Measurements from ENCODE around the gene ZFAND3.

ZFAND3 gene

GRCh38 chr6:38154731-38155130 is 335.2 kb downstream of the ZFAND3 start:
- DNase-seq (ENCODE audit: low spot score) = no peak

GRCh38 chr6:38155144-38155543 is 335.6 kb downstream of the ZFAND3 start:
- no peak for DNase-seq (ENCODE audit: low spot score)

DNA sequence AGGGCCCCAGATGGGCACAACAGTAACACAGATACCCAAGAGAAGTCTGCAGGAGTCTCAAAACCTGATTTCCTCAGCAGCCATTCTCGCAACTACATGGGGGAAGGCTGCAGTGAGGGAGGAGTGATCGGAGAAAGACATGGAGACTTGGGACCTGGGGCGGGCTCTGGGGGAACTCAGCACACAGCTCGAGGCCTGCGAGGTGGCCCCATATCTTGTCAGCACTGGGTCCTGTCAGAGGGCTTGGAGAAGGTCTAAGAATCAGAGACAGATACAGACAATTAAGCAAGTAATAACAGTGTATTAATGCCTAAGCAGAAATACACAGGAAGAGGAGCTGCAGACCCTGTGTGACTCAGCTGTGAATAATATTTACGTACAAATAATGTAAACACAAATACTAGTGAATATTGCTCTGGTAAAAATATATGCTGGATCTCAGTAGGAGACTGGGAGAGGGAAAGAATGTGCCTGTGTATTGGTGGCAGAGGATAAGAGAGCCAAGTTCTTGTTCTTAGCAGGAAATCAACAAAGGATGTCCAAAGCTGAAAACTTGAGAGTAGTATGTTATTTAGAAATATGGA is 336.2 kb downstream of the ZFAND3 start:
- DNase-seq (ENCODE audit: low spot score) = no peak

DNA sequence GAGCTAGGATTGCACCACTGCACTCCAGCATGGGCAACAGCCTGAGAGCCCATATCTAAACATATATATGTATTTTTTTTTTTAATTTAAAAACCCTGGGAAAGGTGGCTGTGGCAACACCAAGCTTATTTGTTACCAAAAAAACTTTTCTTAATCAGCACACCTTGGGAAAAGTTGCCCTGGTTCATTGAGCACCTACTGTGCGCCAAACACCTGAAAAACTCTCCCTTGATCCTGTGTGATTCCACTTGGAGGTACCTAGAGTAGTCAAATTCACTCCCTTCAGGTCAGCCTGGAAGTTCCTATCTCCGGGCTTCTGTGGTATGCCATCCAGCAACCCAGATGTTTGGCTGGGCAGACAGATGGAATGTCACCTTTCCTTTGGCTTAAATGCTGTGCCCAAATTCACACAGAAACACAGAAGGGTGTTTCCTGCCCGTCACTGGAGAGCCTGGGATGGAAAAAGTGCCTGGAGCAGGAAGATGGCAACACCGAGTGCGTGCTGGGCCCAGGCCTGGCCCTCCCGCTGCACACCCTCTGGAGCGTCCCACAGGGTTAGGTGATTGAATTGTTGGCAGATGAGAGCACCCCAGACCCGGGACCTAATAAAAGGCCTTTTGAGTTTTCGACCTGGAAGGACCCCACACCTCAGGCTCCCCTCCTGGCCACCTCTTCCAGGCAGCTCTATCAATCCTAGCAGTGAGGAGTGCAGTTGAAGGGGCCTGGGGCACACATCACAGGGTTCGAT is 337.5 kb downstream of the ZFAND3 start:
- DNase-seq (ENCODE audit: low spot score) = no peak

- no peak for DNase-seq (ENCODE audit: low spot score)
Observed at GRCh38 chr6:38157905-38158304, 338.4 kb downstream of the ZFAND3 start.

- DNase-seq (ENCODE audit: low spot score) = no peak
Observed at GRCh38 chr6:38158762-38159350, 339.3 kb downstream of the ZFAND3 start.

- no peak for DNase-seq (ENCODE audit: low spot score)
Observed at GRCh38 chr6:38159596-38159995, 340.1 kb downstream of the ZFAND3 start.

- no peak for DNase-seq (ENCODE audit: low spot score)
Observed at GRCh38 chr6:38160831-38161230, 341.3 kb downstream of the ZFAND3 start.

DNA sequence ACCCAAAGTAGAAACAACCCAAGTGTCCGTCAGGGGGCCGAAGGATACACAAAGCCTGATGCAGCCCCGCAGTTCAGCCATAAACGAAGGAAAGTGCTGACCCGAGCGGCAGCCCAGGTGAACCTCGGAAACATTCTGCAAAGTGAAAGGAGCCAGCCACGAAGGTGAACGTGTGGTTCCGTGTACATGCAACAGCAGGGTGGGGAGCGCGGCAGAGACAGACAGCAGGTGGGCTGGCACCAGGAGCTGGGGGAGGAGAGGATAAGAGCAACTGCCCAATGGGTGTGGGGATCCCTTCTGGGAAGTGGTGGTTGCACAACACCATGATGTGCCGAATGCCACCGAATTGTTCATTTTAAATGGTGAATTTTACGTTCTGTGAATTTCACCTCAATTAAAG is 341.8 kb downstream of the ZFAND3 start:
- DNase-seq (ENCODE audit: low spot score) = no peak

DNA sequence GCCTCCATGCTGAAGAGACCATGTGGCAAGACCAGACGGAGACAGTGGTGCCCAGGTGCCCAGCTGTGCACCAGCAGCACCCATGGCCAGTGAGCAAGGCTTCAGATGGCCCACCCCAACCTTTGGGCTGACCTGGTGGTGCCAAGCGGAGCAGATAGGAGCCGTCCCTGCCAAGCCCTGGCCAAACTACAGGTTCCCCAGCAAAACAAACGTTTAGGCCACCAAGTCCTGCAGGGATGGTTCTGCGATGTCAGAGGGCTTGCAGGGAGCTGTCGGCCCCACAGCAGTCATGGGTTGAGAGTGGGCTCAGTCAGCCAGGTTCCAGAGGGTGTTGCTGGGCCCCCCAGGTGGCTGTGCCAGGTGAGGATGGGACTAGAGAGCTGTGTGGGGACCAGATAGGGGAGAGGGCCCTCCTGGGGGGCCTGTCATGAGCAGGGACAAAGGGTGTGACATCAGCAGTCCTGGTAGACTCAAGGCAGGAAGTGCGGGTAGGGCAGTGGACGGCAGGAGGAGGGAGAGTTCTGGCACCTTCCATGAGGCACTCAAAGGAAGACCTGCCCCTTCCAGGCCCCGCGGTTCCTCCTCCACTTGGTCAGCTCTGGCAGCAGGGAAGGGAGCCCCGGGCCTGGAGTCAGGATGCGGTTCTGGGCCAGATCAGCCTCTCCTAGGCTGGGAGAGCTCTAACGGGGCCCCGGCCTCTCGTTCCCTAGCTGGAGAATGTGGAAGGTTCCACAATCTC is 342.4 kb downstream of the ZFAND3 start:
- DNase-seq (ENCODE audit: low spot score) = no peak

GRCh38 chr6:38162493-38163185 is 343.1 kb downstream of the ZFAND3 start:
- DNase-seq (ENCODE audit: low spot score) = no peak

DNA sequence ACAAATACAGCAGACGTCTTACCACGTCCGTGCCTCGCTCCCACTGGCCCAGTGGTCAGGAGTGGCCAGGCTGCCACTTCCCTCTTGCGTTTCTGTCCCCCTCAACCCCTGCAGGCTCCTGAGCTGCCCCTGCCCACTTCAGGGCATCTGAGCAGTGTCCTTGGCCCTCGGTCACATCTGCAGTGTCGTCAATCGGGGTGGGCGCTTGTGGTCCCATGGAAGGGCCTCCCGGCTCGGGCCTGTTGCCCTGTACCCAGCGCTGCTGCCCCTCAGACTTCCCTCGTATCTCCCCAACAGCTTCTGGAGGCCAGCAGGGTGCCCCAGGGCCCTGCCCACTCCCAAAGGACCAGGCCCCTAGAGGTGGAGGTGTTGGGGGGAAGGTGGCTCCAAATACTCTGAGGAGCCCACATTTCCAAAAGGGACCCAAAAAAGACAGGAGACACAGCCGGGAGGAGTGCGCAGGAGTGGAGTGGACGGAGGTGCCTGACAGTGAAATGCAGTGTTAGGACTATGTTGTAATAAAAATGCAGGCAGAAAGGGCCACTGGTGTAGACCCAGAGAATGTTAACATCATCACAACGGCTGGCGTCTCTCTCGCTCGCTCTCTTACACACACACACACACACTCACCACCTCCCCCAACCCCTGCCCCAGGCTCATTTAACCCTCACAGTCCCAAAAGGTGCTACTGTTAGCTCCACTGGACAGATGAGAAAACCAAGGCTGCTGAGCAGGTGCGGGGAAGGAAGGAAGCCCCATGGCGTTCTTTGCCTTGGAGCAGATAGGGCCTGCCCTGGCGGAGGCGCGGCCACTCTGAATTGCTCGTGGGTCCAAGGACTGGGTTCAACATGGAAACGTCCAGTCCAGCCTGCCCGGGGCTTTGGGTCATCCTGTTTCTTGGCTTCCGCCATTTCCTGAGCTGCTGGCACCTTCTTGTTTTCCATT is 343.9 kb downstream of the ZFAND3 start:
- DNase-seq (ENCODE audit: low spot score) = no peak

DNA sequence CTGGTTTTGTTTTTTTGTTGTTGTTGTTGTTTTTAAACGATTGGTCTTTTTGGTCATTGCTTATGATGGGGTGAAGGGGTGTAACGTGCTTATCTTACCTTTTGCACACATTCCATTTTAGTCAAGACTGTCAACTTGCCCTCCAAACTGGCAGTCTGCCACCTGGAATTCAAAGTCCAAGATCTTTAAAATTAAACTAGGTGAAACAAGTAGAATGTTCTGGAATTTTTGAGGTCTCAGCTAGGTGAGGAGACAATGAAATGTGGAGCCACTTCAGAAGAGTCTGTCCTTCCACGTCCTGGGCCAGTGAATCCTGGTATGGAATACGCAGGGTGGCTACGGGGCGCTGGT is 344.6 kb downstream of the ZFAND3 start:
- DNase-seq (ENCODE audit: low spot score) = no peak

DNA sequence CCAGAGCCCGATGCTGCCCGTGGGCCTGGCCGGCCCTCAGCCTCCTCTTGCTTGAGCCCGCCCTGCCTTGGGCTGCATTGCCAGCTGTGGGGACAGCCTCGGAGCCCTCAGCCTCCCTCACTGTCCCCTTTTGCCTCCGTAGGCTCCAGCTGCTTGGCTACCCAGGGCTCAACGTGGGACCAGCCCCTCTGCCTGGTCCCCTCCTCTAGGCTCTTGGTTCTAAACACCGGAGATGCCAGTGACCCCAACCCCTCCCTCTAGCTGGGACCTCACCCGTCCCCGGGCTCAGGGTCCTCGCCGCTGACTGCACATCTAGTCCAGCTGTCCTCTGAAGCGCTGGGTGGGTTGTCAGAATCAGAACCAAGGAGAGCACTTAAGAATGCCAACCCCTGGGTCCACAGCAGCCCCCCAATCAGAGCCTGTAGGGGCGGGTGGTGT is 345.2 kb downstream of the ZFAND3 start:
- no peak for DNase-seq (ENCODE audit: low spot score)

- no peak for DNase-seq (ENCODE audit: low spot score)
Observed at GRCh38 chr6:38166411-38167240, 347.1 kb downstream of the ZFAND3 start.

- DNase-seq (ENCODE audit: low spot score) = no peak
Observed at GRCh38 chr6:38167598-38167997, 348.1 kb downstream of the ZFAND3 start.

DNA sequence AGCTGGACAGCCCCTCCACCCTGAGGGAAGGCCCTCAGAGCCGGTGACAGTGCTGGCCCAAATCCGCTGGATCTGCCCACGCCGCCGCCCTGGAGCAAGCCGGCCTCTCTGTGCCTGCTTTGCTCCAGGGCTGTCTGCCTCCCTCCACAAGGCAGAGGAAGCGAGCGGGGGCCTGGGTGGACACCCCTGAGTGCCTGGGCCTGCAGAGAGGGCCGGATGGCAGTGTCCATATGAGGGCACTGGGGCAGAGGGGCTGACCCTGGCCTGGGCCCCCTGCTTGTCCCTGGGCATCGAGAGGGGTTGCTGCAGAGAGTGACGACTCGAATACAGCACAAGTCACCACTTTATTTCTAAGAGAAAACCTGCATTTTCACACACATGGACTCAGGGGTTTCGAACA is 348.6 kb downstream of the ZFAND3 start:
- no peak for DNase-seq (ENCODE audit: low spot score)

GRCh38 chr6:38168699-38169098 is 349.2 kb downstream of the ZFAND3 start:
- no peak for DNase-seq (ENCODE audit: low spot score)

GRCh38 chr6:38169221-38169976 is 349.9 kb downstream of the ZFAND3 start:
- no peak for DNase-seq (ENCODE audit: low spot score)

Data from HuH-7 (cell line).